ENCODE data around the gene MANSC1. TPM values are rescaled to one million over a fixed set of nuclear protein-coding genes. Genes with fewer than 3 reads are reported as not detected.
"Not testable (repeated sequence)": the region's sequence is repeated elsewhere in the genome, so short reads cannot be mapped to it uniquely, and the experiment has no call there.

Gene MANSC1
- total RNA-seq, 1 experiment from 2014 or later = 32.0 TPM

DNA sequence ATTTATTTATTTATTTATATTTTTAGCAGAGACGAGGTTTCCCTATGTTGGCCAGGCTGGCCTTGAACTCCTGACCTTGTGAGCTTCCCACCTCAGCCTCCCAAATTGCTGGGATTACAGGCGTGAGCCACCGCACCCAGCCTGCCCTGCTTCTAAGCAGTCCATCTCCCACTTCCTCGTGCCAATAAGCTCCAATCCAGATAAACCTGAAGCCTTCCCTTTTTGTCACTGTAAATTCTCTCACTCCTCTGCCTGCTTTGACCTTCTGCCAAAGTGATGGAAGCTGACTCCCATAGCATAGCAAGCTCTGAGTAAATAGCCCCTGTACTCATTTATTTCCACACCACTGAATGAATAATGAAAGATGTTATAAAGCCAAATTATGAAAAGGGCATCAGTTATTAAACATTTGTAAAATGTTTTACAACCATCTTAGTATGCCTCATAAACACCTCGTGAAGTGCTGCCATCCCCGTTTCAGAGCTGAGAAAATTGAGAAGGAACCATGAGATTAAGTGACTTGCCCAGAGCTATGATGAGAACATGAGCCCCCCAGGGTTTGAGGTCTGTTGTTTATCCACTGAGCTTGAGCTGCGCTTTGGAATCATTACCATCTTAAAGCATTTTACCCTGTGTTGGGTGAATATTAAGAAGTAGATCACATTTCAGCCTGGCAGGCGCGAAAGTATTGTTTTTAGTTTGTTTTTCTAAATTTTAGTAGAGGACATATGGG is 30.4 kb downstream of the MANSC1 start:
- no peak overlapping the region for H2AFZ ChIP-seq
- no peaks in the 10 kb centered on the region for H3K27me3 ChIP-seq (ENCODE audit: insufficient read depth, low read depth)
- H3F3A ChIP-seq (ENCODE audit: insufficient read depth, low read depth) = no peaks in the 10 kb centered on the region
- no peak for DNase-seq
- ChIA-PET POLR2A (ENCODE audit: unreplicated experiment) (no interaction called here), CTCF (no interaction called here)
- H3K9me2 ChIP-seq (ENCODE audit: insufficient read depth) = no peaks in the 10 kb centered on the region
- no TSS peak for BruUV-seq (replicated peaks)
- no peak overlapping the region for H3K4me2 ChIP-seq
- no peaks in the 10 kb centered on the region for H4K20me1 ChIP-seq (ENCODE audit: insufficient read depth)
- no peaks in the 10 kb centered on the region for H3K36me3 ChIP-seq (ENCODE audit: low read depth)
- H3K4me1 ChIP-seq (replicated peaks; ENCODE audit: insufficient read depth) = no peaks in the 10 kb centered on the region
- no peaks in the 10 kb centered on the region for H3K9me3 ChIP-seq (ENCODE audit: insufficient read depth, low read depth)
- no peak overlapping the region for H3K4me3 ChIP-seq
- intact Hi-C loops (cut with micrococcal nuclease; ENCODE audit: unreplicated experiment) = no loop called here
- TF ChIP-seq, protein P1, sequence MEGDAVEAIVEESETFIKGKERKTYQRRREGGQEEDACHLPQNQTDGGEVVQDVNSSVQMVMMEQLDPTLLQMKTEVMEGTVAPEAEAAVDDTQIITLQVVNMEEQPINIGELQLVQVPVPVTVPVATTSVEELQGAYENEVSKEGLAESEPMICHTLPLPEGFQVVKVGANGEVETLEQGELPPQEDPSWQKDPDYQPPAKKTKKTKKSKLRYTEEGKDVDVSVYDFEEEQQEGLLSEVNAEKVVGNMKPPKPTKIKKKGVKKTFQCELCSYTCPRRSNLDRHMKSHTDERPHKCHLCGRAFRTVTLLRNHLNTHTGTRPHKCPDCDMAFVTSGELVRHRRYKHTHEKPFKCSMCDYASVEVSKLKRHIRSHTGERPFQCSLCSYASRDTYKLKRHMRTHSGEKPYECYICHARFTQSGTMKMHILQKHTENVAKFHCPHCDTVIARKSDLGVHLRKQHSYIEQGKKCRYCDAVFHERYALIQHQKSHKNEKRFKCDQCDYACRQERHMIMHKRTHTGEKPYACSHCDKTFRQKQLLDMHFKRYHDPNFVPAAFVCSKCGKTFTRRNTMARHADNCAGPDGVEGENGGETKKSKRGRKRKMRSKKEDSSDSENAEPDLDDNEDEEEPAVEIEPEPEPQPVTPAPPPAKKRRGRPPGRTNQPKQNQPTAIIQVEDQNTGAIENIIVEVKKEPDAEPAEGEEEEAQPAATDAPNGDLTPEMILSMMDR (conservative IDR thresholded peaks at IDR 0.05) = no peak
- TF ChIP-seq EZH2 (IDR thresholded peaks at IDR 0.05; ENCODE audit: low read depth) = no peak
- no peak overlapping the region for H3K27ac ChIP-seq
- H3K79me2 ChIP-seq (ENCODE audit: low read depth) = no peaks in the 10 kb centered on the region

DNA sequence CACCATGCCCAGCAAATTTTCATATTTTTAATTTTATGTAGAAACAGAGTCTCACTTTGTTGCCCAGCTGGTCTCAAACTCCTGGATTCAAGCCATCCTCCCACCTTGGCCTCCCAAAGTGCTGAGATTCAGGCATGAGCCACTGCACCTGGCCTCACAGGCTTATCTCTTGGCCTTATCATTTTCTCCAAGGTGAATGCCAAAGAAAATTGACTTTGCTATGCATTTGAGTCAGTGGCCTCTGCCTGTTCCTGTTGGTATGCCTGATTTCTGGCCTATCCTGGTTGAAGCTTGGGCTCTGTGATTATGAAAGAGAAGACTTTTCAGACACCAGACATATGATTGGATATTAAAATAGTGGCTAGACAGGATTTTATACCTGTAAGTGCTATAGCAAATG is 34.2 kb downstream of the MANSC1 start:
- Histone ChIP-seq H2AFZ (no peak overlapping the region), H3K4me2 (no peak overlapping the region), H3F3A (ENCODE audit: insufficient read depth, low read depth) (no peaks in the 10 kb centered on the region), H3K27ac (no peak overlapping the region), H3K4me1 (replicated peaks; ENCODE audit: insufficient read depth) (no peaks in the 10 kb centered on the region), H4K20me1 (ENCODE audit: insufficient read depth) (no peaks in the 10 kb centered on the region), H3K27me3 (ENCODE audit: insufficient read depth, low read depth) (no peaks in the 10 kb centered on the region), H3K9me2 (ENCODE audit: insufficient read depth) (no peaks in the 10 kb centered on the region), H3K9me3 (ENCODE audit: insufficient read depth, low read depth) (no peaks in the 10 kb centered on the region), H3K4me3 (no peak overlapping the region), H3K36me3 (ENCODE audit: low read depth) (no peaks in the 10 kb centered on the region), H3K79me2 (ENCODE audit: low read depth) (no peaks in the 10 kb centered on the region)
- CTCF ChIA-PET = no interaction called here
- TF ChIP-seq, protein P1 (conservative IDR thresholded peaks at IDR 0.05) = no peak
- POLR2A ChIA-PET (ENCODE audit: unreplicated experiment) = no interaction called here
- no TSS peak for BruUV-seq (replicated peaks)
- intact Hi-C loops (cut with micrococcal nuclease; ENCODE audit: unreplicated experiment) = no loop called here
- DNase-seq = no peak

DNA sequence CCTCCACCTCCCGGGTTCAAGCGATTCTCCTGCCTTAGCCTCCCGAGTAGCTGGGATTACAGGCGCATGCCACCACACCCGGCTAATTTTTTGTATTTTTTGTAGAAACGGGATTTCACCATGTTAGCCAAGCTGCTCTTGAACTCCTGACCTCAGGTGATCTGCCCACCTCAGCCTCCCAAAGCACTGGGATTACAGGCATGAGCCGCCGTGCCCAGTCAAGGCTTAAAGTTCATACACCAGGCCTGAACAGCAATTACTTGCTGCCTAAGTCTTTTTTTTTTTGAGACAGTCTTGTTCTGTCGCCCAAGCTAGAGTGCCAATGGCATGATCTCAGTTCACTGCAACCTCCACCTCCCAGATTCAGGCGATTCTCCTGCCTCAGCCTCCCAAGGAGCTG is 39.3 kb downstream of the MANSC1 start:
- H3F3A ChIP-seq (ENCODE audit: insufficient read depth, low read depth); H4K20me1 ChIP-seq (ENCODE audit: insufficient read depth); H3K27me3 ChIP-seq (ENCODE audit: insufficient read depth, low read depth); CTCF ChIA-PET; H3K9me2 ChIP-seq (ENCODE audit: insufficient read depth); H3K79me2 ChIP-seq (ENCODE audit: low read depth); H3K27ac ChIP-seq; H3K4me2 ChIP-seq; H3K4me3 ChIP-seq; POLR2A ChIA-PET (ENCODE audit: unreplicated experiment); BruUV-seq (replicated peaks); H2AFZ ChIP-seq; H3K4me1 ChIP-seq (replicated peaks; ENCODE audit: insufficient read depth); DNase-seq; H3K36me3 ChIP-seq (ENCODE audit: low read depth); H3K9me3 ChIP-seq (ENCODE audit: insufficient read depth, low read depth); intact Hi-C loops (cut with micrococcal nuclease; ENCODE audit: unreplicated experiment): not testable (repeated sequence)

All from PC-9 (cell line).